ENCODE data around the gene ALPL.

GRCh38 chr1:21496886-21497285, 12.3 kb upstream of the ALPL start:
- TF ChIP-seq, protein P1, sequence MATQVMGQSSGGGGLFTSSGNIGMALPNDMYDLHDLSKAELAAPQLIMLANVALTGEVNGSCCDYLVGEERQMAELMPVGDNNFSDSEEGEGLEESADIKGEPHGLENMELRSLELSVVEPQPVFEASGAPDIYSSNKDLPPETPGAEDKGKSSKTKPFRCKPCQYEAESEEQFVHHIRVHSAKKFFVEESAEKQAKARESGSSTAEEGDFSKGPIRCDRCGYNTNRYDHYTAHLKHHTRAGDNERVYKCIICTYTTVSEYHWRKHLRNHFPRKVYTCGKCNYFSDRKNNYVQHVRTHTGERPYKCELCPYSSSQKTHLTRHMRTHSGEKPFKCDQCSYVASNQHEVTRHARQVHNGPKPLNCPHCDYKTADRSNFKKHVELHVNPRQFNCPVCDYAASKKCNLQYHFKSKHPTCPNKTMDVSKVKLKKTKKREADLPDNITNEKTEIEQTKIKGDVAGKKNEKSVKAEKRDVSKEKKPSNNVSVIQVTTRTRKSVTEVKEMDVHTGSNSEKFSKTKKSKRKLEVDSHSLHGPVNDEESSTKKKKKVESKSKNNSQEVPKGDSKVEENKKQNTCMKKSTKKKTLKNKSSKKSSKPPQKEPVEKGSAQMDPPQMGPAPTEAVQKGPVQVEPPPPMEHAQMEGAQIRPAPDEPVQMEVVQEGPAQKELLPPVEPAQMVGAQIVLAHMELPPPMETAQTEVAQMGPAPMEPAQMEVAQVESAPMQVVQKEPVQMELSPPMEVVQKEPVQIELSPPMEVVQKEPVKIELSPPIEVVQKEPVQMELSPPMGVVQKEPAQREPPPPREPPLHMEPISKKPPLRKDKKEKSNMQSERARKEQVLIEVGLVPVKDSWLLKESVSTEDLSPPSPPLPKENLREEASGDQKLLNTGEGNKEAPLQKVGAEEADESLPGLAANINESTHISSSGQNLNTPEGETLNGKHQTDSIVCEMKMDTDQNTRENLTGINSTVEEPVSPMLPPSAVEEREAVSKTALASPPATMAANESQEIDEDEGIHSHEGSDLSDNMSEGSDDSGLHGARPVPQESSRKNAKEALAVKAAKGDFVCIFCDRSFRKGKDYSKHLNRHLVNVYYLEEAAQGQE (IDR thresholded peaks at IDR 0.05; ENCODE audit: insufficient read depth in 1 of 2, low read depth in 2 of 2, low read length in 2 of 2): no peak
- no peak for TF ChIP-seq SIN3A (IDR thresholded peaks at IDR 0.05; ENCODE audit: borderline replicate concordance, insufficient read depth, low read length)
- TF ChIP-seq POLR2AphosphoS5 (IDR thresholded peaks at IDR 0.05; ENCODE audit: low read depth, low read length): no peak
